GM19351 (cell line): ENCODE data around the gene EBLN2.
"Not testable (repeated sequence)": the region's sequence is repeated elsewhere in the genome, so short reads cannot be mapped to it uniquely, and the experiment has no call there.

Experiments
- ATAC-seq: cut with Tn5 transposase; IDR thresholded peaks from one replicate; pipeline ENCODE4 v1.9.1; 2021; ENCODE audit warnings: mild to moderate bottlenecking, moderate library complexity; ENCODE audit not compliant: unreplicated experiment

The EBLN2 gene

GRCh38 chr3:73056845-73057150 lies 4.7 kb upstream of the EBLN2 start:
- no peak for ATAC-seq

DNA sequence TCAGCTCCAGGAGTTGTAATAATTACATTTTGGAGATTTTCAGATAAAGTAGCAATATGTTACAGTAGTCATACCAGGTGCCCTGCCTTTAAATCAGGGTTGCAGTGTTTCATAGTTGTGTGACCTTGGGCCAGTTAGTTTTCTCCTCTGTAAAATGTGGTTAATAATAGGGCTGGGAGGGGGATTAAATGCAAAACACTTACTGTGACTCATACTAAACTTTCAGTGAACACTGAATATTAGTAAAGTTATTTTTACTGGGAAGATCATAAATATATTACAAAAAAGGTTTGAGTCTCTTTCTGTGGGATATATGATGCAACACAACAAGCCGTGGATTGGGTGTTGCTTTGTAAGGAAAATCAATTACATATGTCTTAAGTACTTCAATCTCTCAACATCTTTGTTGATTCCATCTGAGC lies 1.1 kb upstream of the EBLN2 start:
- peak; percentile 44 for ATAC-seq

DNA sequence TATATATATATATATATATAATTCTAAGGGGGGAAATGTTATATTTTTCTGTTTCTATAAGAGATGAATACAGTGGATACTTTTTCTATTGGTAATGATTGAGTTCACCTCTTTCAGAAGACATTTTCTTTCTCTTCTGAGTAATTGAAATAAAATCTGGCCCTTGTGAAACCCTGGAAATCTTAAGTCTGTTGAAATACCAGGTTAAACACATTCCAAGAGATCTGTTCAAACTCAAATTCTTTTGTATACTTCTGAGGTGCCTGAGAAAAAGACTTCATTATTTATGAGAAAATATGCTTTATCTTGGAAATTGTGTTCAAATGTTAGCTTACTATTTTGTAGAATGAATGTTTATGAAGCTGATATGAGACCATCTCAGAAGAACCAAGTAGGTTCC lies 4.8 kb downstream of the EBLN2 start:
- ATAC-seq: not testable (repeated sequence)

GRCh38 chr3:73068419-73068818 lies 7.0 kb downstream of the EBLN2 start:
- ATAC-seq: no peak

DNA sequence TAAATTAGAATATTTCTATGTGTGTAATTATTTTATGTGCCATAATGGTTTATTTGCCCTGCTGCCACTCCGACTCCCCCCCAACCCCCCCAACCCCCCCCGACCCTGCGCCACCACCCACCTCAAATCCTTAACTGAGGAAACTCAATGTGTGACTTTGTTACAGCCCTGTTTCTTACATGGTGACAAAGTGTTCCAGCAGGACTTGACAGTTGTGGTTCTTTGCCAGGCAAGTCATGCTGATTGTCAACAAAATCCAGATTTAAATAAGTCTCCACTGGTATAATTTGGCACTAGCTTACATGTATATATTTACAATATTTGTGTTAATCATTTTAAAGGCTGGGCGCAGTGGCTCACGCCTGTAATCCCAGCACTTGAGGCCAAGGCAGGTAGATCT lies 7.7 kb downstream of the EBLN2 start:
- ATAC-seq: no peak

DNA sequence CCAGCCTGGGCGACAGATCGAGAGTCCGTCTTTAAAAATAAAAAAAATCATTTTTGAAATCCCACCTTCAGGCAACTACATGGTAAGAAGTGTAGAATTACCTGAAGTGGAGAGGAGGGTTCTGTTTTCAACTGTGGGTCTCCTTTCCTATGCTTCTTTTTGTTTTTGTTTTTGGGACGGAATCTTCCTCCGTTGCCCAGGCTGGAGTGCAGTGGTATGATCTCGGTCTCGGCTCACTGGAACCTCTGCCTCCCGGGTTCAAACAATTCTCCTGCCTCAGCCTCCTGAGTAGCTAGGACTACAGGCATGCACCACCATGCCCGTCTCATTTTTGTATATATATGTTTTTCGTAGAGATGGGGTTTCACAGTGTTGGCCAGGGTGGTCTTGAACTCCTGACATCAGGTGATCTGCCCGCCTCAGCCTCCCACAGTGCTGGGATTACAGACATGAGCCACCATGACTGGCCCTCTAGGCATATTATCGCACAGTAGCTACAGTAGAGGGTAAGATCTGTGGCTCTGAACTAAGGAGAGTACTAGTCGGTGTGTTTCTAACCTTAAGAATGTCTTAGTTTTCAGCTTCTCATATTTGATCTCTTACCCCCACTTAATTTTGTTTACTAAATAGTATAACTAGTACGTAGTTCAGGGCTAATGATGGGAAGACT lies 8.5 kb downstream of the EBLN2 start:
- no peak for ATAC-seq

- no peak for ATAC-seq
Observed at GRCh38 chr3:73070675-73071575, 9.5 kb downstream of the EBLN2 start.

- no peak for ATAC-seq
Observed at GRCh38 chr3:73071952-73072351, 10.5 kb downstream of the EBLN2 start.

DNA sequence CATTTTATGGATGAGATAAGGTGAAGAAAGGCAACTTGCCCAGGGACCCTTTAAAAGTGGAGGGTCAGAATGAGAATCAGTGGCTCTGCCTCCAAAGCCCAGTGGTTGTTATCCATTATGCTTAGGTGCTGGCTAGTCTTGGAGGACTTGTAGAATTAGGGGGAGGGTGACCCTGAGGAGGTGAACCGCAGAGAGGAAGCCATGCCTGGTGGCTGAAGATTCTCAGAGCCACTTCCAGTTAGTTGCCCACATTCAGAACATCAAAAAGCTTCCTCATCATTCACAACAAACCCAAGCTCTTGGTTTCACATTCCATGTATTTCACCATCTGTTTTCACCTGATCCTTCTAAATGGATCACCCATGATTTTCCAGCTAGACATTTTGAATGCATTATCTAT lies 11.2 kb downstream of the EBLN2 start:
- no peak for ATAC-seq

DNA sequence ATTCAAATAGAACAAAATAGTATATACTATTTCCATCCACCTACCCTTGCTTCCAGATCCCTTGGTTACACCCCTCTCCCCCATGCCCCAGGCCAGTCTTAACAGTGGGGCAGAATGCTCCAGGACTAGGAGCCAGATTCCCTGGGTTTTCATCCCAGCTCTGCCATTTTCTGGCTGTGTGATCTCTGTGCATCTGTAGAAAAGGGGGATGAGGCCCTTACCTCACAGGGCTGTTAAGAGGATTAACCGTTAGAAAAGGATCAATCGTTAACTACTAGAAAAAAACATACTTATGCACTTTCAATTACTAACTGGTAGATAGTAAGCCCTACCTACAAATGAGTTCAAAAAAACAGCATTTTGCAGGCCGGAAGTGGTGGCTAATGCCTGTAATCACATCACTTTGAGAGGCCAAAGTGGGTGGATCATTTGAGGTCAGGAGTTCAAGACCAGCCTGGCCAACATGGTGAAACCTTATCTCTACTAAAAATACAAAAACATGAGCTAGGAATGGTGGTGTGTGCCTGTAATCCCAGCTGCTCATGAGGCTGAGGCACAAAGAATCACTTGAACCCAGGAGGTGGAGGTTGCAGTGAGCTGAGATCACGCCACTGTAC lies 11.7 kb downstream of the EBLN2 start:
- no peak for ATAC-seq

GRCh38 chr3:73074781-73075180 lies 13.3 kb downstream of the EBLN2 start:
- no peak for ATAC-seq

- peak; percentile 86 for ATAC-seq
Observed at GRCh38 chr3:73080216-73080966, 18.9 kb downstream of the EBLN2 start.

DNA sequence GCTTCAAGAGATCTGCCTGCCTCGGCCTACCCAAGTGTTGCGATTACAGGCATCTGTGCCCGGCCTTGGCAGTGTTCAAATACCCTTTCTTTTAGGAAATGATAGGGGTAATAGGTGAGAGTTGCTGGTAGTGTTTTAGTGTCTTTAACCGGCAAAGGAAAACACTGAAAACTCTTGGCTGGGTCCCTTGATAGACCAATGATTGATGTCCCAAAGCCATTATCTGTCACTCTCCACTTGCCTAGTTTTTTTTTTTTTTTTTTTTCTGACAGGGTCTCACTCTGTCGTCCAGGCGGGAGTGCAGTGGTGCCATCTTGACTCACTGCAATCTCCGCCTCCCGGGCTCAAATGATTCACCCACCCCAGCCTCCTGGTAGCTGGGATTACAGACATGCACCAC lies 19.7 kb downstream of the EBLN2 start:
- ATAC-seq: no peak

DNA sequence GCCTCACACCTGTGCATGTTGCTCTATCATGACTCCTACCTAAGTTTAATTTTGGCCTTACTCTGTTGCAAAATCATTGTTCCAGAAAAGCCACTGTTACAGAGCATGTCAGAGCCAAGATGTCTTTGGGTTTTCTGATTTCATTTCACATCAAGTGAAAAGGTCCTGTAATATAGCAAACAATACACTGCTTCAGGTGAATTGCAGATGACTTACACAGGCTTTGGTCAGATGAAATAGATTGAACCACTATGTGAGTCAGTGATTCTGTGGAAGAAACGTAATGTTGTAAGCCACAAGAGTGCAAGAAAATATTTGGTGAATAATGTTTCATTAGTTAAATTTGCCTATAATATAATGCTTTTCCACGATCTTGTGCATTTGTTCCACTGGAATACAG lies 22.7 kb downstream of the EBLN2 start:
- no peak for ATAC-seq

- peak; percentile 55 for ATAC-seq
Observed at GRCh38 chr3:73086071-73086494, 24.6 kb downstream of the EBLN2 start.

DNA sequence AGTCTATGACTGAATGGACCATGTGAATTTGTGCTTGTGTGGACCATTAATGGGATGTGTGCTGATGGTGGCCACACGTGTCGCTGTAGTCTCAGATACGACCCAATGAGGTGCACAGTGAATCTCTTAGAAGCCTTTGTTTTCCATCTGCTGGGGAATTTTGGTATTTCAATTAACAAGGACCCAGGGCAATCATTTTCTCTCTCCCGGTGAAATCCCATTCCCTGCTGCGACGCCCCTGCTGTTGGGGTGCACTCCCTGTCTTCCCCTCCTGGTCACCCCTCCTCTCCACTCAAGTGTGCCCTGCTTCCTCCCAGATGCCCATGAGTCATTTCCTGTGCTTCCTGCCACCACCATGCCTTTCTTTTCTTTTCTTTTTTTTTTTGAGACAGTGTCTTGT lies 32.7 kb downstream of the EBLN2 start:
- no peak for ATAC-seq

DNA sequence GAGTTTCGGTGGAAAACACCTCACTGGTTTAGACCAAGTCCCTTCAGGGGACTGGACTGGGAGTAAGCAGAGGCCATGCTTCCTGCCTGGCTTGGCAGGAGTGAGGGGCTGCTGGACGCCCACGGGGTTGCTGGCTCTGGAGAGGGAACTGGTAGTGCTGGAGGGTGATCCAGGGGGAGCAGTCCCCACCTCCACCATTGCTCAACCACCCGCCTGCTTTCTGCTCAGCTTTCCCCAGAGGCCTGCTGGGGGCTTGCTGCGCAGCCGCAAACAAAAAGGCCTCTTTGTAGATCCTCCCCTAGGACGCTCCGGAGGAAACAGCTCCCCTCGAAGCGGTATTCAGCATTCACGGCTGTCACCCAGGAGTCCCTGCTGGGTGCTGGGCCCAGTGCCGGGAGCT lies 33.5 kb downstream of the EBLN2 start:
- ATAC-seq: no peak

DNA sequence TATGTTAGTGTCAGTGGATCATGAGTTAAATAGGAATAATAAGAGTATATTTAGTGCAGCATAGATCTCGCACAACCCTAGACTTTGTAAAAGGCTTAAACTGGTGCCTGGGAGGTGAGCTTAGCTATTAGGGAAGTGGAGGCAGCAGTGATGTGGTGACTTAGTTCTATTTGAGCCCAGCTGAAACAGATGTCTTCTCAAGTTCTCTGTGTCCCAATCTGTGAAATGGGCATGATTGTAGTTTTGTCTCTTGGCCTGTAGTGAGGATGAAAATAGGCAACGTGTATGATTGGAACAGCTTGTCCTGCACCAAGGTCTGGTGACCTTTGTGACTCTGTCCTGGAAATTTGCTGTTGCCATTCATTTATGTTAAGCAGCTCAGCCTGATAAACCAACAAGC lies 34.7 kb downstream of the EBLN2 start:
- ATAC-seq: no peak

DNA sequence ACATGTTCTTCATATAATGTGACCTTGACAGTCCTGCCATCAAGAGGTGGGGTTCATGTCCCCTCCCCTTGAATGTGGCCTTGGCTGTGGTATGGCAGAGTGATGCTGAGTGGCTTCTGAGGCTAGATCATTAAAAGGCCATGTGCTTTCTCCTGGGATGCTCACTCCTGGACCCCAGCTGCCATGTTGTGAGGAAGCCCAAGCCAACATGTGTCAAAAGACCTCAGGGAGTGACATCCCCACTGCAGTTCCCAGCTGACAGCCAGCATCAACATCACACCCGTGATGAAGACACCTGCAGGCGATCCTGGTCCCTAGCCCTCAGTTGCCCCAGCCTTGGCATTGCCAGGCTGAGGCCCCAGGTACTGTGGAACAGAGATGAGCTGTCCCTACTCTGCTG lies 36.6 kb downstream of the EBLN2 start:
- ATAC-seq: no peak

GRCh38 chr3:73098873-73099272 lies 37.4 kb downstream of the EBLN2 start:
- ATAC-seq: no peak
